ENCODE measurements around the gene FAM131A. TPM values are rescaled to one million over a fixed set of nuclear protein-coding genes. Genes with fewer than 3 reads are reported as not detected.

FAM131A gene
- total and polyA plus RNA-seq, 5 donors from 2014 or later, result 2.0 to 13.8 (median 2.4) TPM

- H3K9me3 Mint-ChIP-seq, result no peaks in the 10 kb centered on the region
- peaks cover 6% of the 10 kb centered on the region for H3K36me3 ChIP-seq (ENCODE audit: control insufficient read depth, insufficient read depth, low read length)
- H3K4me3 Mint-ChIP-seq, result peak overlapping the region; percentile 97 to 99 (median 98)
- ATAC-seq (ENCODE audit: low read depth in 2 of 2), result peak; percentile 3
- peak overlapping the region; percentile 93 to 97 (median 96) for H3K27ac Mint-ChIP-seq
- peaks cover 6% of the 10 kb centered on the region for H3K27me3 Mint-ChIP-seq
- H3K9me3 ChIP-seq (ENCODE audit: control insufficient read depth in 2 of 2, low read length in 2 of 2), result no peaks in the 10 kb centered on the region
- H3K27ac ChIP-seq (ENCODE audit: insufficient read depth, low read length, poor library complexity, severe bottlenecking), result peak overlapping the region; percentile 84
- peaks cover 12% of the 10 kb centered on the region for H3K36me3 Mint-ChIP-seq
- H3K27me3 ChIP-seq (ENCODE audit: control insufficient read depth, insufficient read depth, low read length), result no peaks in the 10 kb centered on the region
- DNase-seq, result peak; percentile 26 to 55 (median 33)
- peak overlapping the region; percentile 57 for H3K4me3 ChIP-seq (ENCODE audit: low read depth, low read length)
- H3K4me1 ChIP-seq (ENCODE audit: control insufficient read depth, insufficient read depth, low read length, poor library complexity, severe bottlenecking), result peaks cover 33% of the 10 kb centered on the region
- H3K4me1 Mint-ChIP-seq, result peaks cover 4 to 47% (median 34%) of the 10 kb centered on the region in 4 donors
Observed at GRCh38 chr3:184361932-184362667, 24.7 kb downstream of the FAM131A start.

- H3K4me1 ChIP-seq (ENCODE audit: control insufficient read depth, insufficient read depth, low read length, poor library complexity, severe bottlenecking), result peaks cover 33% of the 10 kb centered on the region
- Mint-ChIP-seq H3K4me3 (peak overlapping the region; percentile 97 to 99 (median 99)), H3K27me3 (peaks cover 6% of the 10 kb centered on the region), H3K27ac (peak overlapping the region; percentile 96 to 98 (median 97)), H3K36me3 (peaks cover 16% of the 10 kb centered on the region), H3K9me3 (no peaks in the 10 kb centered on the region), H3K4me1 (peaks cover 7 to 47% (median 36%) of the 10 kb centered on the region in 4 donors)
- no peaks in the 10 kb centered on the region for H3K27me3 ChIP-seq (ENCODE audit: control insufficient read depth, insufficient read depth, low read length)
- no peaks in the 10 kb centered on the region for H3K9me3 ChIP-seq (ENCODE audit: control insufficient read depth in 2 of 2, low read length in 2 of 2)
- ATAC-seq (ENCODE audit: low read depth in 2 of 2) (peak; percentile 83 to 84), DNase-seq (peak; percentile 91 to 97 (median 94))
- peak overlapping the region; percentile 84 for H3K27ac ChIP-seq (ENCODE audit: insufficient read depth, low read length, poor library complexity, severe bottlenecking)
- H3K4me3 ChIP-seq (ENCODE audit: low read depth, low read length), result peak overlapping the region; percentile 83
- H3K36me3 ChIP-seq (ENCODE audit: control insufficient read depth, insufficient read depth, low read length), result peaks cover 9% of the 10 kb centered on the region
Observed at GRCh38 chr3:184362668-184363546, 25.5 kb downstream of the FAM131A start.

DNA sequence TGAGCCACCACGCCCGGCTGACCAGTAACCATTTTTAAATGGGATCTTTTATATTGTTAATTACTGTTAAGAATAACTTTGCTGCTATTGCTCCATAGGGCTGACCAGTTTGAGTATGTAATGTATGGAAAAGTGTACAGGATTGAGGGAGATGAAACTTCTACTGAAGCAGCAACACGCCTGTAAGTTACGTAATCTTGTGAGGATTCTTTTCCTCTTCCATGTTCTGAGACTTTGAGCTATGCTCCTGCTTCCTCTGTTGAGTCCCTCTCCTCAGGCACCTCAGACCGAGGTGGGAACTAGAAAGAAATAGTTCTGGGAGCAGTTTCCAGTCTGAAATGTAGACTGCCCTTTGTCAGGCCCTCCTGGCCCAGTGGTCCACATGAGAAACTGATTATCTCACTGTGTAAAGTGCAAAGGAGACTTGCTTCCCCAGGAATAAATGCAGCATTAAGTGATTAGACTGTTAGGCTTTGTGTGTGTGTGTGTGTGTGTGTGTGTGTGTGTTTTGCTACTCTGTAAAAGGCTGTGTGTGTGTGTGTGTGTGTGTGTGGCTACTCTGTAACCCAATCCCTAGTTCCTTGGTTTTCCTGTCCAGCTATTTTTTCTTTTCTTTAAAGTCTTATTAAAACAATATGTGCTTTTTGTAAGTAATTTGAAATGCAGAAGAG lies 29.4 kb downstream of the FAM131A start:
- Mint-ChIP-seq H3K4me1 (peaks cover 8 to 40% (median 32%) of the 10 kb centered on the region in 4 donors), H3K9me3 (no peaks in the 10 kb centered on the region), H3K4me3 (peak overlapping the region in 2 of 4 donors; percentile 64 to 73), H3K36me3 (peaks cover 29% of the 10 kb centered on the region), H3K27me3 (peaks cover 6% of the 10 kb centered on the region), H3K27ac (peak overlapping the region in 2 of 3 donors; percentile 4 to 62)
- DNase-seq, result no peak
- no peaks in the 10 kb centered on the region for H3K27me3 ChIP-seq (ENCODE audit: control insufficient read depth, insufficient read depth, low read length)
- peaks cover 22% of the 10 kb centered on the region for H3K4me1 ChIP-seq (ENCODE audit: control insufficient read depth, insufficient read depth, low read length, poor library complexity, severe bottlenecking)
- ATAC-seq (ENCODE audit: low read depth in 2 of 2), result no peak
- H3K9me3 ChIP-seq (ENCODE audit: control insufficient read depth in 2 of 2, low read length in 2 of 2), result no peaks in the 10 kb centered on the region
- H3K4me3 ChIP-seq (ENCODE audit: low read depth, low read length), result no peak overlapping the region
- no peak overlapping the region for H3K27ac ChIP-seq (ENCODE audit: insufficient read depth, low read length, poor library complexity, severe bottlenecking)
- H3K36me3 ChIP-seq (ENCODE audit: control insufficient read depth, insufficient read depth, low read length), result peaks cover 22% of the 10 kb centered on the region

DNA sequence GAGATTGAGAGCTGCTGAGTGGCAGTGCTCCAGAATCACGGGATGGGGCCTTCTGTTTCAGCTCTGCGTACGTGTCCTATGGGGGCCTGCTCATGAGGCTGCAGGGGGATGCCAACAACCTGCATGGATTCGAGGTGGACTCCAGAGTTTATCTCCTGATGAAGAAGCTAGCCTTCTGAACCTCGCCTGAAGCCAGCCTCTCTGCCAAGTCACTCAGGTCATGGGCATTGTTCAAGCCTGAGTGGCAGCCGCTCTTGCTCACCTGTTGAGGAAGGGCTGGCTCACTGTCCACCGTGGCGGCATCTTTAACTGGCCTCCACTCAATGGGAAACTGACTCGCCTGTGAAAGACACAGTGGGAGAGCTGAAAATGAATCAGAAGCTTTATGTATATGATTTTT lies 30.7 kb downstream of the FAM131A start:
- H3K36me3 Mint-ChIP-seq, result peaks cover 29% of the 10 kb centered on the region
- H3K36me3 ChIP-seq (ENCODE audit: control insufficient read depth, insufficient read depth, low read length), result peaks cover 22% of the 10 kb centered on the region

GRCh38 chr3:184368586-184369183 lies 31.3 kb downstream of the FAM131A start:
- no peaks in the 10 kb centered on the region for H3K9me3 Mint-ChIP-seq
- H3K27ac Mint-ChIP-seq, result no peak overlapping the region
- H3K27me3 ChIP-seq (ENCODE audit: control insufficient read depth, insufficient read depth, low read length), result no peaks in the 10 kb centered on the region
- peak overlapping the region in 1 of 4 donors; percentile 18 for H3K4me3 Mint-ChIP-seq
- ATAC-seq (ENCODE audit: low read depth in 2 of 2) (no peak), DNase-seq (no peak)
- no peaks in the 10 kb centered on the region for H3K9me3 ChIP-seq (ENCODE audit: control insufficient read depth in 2 of 2, low read length in 2 of 2)
- peaks cover 8 to 34% (median 29%) of the 10 kb centered on the region in 4 donors for H3K4me1 Mint-ChIP-seq
- no peak overlapping the region for H3K27ac ChIP-seq (ENCODE audit: insufficient read depth, low read length, poor library complexity, severe bottlenecking)
- peaks cover 29% of the 10 kb centered on the region for H3K36me3 Mint-ChIP-seq
- H3K36me3 ChIP-seq (ENCODE audit: control insufficient read depth, insufficient read depth, low read length), result peaks cover 22% of the 10 kb centered on the region
- peaks cover 9% of the 10 kb centered on the region for H3K4me1 ChIP-seq (ENCODE audit: control insufficient read depth, insufficient read depth, low read length, poor library complexity, severe bottlenecking)
- no peak overlapping the region for H3K4me3 ChIP-seq (ENCODE audit: low read depth, low read length)
- peaks cover 4% of the 10 kb centered on the region for H3K27me3 Mint-ChIP-seq

More for the DNA sequence above, 30.7 kb downstream of the FAM131A start:
- H3K27me3 ChIP-seq (ENCODE audit: control insufficient read depth, insufficient read depth, low read length), result no peaks in the 10 kb centered on the region
- Mint-ChIP-seq H3K27me3 (peaks cover 9% of the 10 kb centered on the region), H3K4me3 (peak overlapping the region in 1 of 4 donors; percentile 5), H3K4me1 (peaks cover 8 to 39% (median 32%) of the 10 kb centered on the region in 4 donors), H3K9me3 (no peaks in the 10 kb centered on the region), H3K27ac (no peak overlapping the region)
- no peak for DNase-seq
- H3K4me3 ChIP-seq (ENCODE audit: low read depth, low read length), result no peak overlapping the region
- H3K9me3 ChIP-seq (ENCODE audit: control insufficient read depth in 2 of 2, low read length in 2 of 2), result no peaks in the 10 kb centered on the region
- no peak for ATAC-seq (ENCODE audit: low read depth in 2 of 2)
- no peak overlapping the region for H3K27ac ChIP-seq (ENCODE audit: insufficient read depth, low read length, poor library complexity, severe bottlenecking)
- peaks cover 14% of the 10 kb centered on the region for H3K4me1 ChIP-seq (ENCODE audit: control insufficient read depth, insufficient read depth, low read length, poor library complexity, severe bottlenecking)

GRCh38 chr3:184371570-184372018 lies 34.2 kb downstream of the FAM131A start:
- Mint-ChIP-seq H3K4me3 (peak overlapping the region in 1 of 4 donors; percentile 13), H3K36me3 (peaks cover 22% of the 10 kb centered on the region), H3K27ac (peak overlapping the region in 2 of 3 donors; percentile 70 to 80), H3K9me3 (no peaks in the 10 kb centered on the region), H3K4me1 (peaks cover 4 to 14% (median 11%) of the 10 kb centered on the region in 4 donors), H3K27me3 (peaks cover 13% of the 10 kb centered on the region)
- H3K4me3 ChIP-seq (ENCODE audit: low read depth, low read length), result no peak overlapping the region
- DNase-seq (peak; percentile 19 to 81 (median 58)), ATAC-seq (ENCODE audit: low read depth in 2 of 2) (peak; percentile 91 to 94)
- no peaks in the 10 kb centered on the region for H3K9me3 ChIP-seq (ENCODE audit: control insufficient read depth in 2 of 2, low read length in 2 of 2)
- H3K4me1 ChIP-seq (ENCODE audit: control insufficient read depth, insufficient read depth, low read length, poor library complexity, severe bottlenecking), result no peaks in the 10 kb centered on the region
- H3K27ac ChIP-seq (ENCODE audit: insufficient read depth, low read length, poor library complexity, severe bottlenecking), result no peak overlapping the region
- peaks cover 2% of the 10 kb centered on the region for H3K27me3 ChIP-seq (ENCODE audit: control insufficient read depth, insufficient read depth, low read length)
- peaks cover 21% of the 10 kb centered on the region for H3K36me3 ChIP-seq (ENCODE audit: control insufficient read depth, insufficient read depth, low read length)

All from CD4-positive, CD25-positive, alpha-beta regulatory T cell (primary cell).